SJCRH30 (cell line): Measurements from ENCODE around the gene GNG13. TPM values are rescaled to one million over a fixed set of nuclear protein-coding genes. Genes with fewer than 3 reads are reported as not detected.

ENCODE experiments used
- DNase-seq, 2 experiments: peaks; one replicate each; pipeline ENCODE4 v3.0.0-alpha.2; 2015 to 2020
- H3K27ac ChIP-seq: fragments of 250-450 bp; sonication (Bioruptor Pico); 2 replicates; pipeline ENCODE4 v1.5.1; 2020; ENCODE audit warnings: mild to moderate bottlenecking, moderate library complexity
- H3K27me3 ChIP-seq: fragments of 250-450 bp; sonication (Bioruptor Pico); 2 replicates; pipeline ENCODE4 v1.5.1; 2020; ENCODE audit warnings: mild to moderate bottlenecking, moderate library complexity
- H3K36me3 ChIP-seq: fragments of 250-450 bp; sonication (Bioruptor Pico); 2 replicates; pipeline ENCODE4 v1.5.1; 2020; ENCODE audit warnings: mild to moderate bottlenecking, moderate library complexity
- H3K4me1 ChIP-seq: fragments of 250-450 bp; sonication (Bioruptor Pico); 2 replicates; pipeline ENCODE4 v1.5.1; 2020; ENCODE audit warnings: mild to moderate bottlenecking, moderate library complexity
- H3K4me3 ChIP-seq: fragments of 250-450 bp; sonication (Bioruptor Pico); 2 replicates; pipeline ENCODE4 v1.5.1; 2020; ENCODE audit warnings: mild to moderate bottlenecking, moderate library complexity
- H3K9me3 ChIP-seq: fragments of 250-450 bp; sonication (Bioruptor Pico); replicated peaks from 2 replicates; pipeline ENCODE4 v1.5.1; 2020; ENCODE audit warnings: mild to moderate bottlenecking, moderate library complexity
- total RNA-seq: library from RNA; depleted of rRNA; stranded (reverse); fragments of >200 nt; shearing (Covaris generic); gene quantifications from 2 replicates; pipeline ENCODE4 v1.2.3, GENCODE V29; 2014

GNG13 gene
- total RNA-seq, 1 experiment from 2014 or later = not detected

DNA sequence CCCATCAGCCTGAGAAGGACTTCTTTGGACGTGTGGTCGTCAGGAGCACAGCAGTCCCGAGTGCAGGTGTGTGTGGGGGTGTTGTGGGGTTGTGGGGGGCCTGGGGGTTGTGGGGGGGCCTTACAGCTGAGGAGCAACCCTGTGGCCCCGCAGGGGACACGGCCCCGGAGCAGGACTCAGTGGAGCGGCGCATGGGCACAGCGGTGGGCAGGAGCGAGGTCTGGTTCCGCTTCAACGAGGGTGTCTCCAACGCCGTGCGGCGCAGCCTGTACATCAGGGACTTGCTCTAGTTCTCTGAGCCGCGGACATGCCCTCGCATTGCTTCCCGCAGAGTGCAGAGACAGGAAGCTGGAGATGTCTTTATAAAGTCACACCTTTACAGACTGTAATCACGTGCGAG, 2.8 kb downstream of the GNG13 start:
- no peak overlapping the region for H3K4me3 ChIP-seq
- H3K27ac ChIP-seq = no peak overlapping the region
- H3K36me3 ChIP-seq = peaks cover 43% of the 10 kb centered on the region
- H3K9me3 ChIP-seq = no peaks in the 10 kb centered on the region
- H3K27me3 ChIP-seq = no peaks in the 10 kb centered on the region
- no peak for DNase-seq
- peaks cover 12% of the 10 kb centered on the region for H3K4me1 ChIP-seq

DNA sequence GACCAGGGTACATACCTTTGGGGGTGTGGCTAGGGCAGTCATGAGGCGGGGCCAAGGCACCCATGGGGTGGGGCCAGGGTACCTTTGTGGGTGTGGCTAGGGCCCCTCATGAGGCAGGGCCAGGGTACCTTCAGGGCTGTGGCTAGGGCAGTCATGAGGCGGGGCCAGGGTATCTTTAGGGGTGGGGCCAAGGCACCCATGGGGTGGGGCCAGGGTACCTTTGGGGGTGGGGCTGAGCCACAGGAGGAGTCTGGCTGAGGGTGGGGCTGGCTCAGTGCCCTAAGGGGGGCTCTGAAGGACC, 3.5 kb downstream of the GNG13 start:
- Histone ChIP-seq H3K27ac (no peak overlapping the region), H3K27me3 (no peaks in the 10 kb centered on the region), H3K9me3 (no peaks in the 10 kb centered on the region), H3K36me3 (peaks cover 49% of the 10 kb centered on the region), H3K4me3 (no peak overlapping the region), H3K4me1 (peaks cover 6% of the 10 kb centered on the region)
- DNase-seq = peak; percentile 29 to 43

GRCh38 chr16:796296-797119, 4.0 kb downstream of the GNG13 start:
- DNase-seq = no peak
- H3K27ac ChIP-seq = no peak overlapping the region
- no peaks in the 10 kb centered on the region for H3K27me3 ChIP-seq
- no peak overlapping the region for H3K4me3 ChIP-seq
- no peaks in the 10 kb centered on the region for H3K9me3 ChIP-seq
- H3K36me3 ChIP-seq = peaks cover 55% of the 10 kb centered on the region
- H3K4me1 ChIP-seq = peaks cover 6% of the 10 kb centered on the region

DNA sequence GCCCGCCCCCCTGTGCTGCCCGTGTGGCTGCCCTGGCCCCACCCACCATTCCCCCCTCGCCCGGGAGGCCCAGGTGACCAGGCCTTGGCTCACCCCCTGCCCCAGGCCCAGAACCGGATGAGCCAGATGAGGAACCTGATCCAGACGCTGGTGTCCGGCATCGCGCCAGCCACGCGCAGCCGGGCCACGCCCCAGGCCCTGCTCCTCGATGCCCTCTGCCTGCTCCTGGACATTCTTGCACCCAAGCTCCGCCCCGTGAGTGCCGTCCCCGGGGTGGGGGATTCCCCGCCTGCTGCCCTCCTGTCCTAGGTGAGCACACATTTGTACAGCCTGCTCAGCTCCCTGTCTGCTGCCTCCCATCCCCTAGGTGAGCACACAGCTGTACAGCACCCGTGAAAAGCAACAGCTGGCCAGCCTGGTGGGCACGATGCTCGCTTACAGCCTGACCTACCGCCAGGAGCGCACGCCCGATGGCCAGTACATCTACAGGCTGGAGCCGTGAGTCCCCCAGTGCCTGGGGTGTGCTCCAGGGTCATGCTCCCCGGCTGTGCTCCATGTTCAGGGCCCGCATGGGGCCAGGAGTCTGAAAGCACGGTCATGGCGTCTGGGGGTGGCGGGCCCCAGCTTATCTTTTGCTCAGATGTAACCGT, 4.8 kb downstream of the GNG13 start:
- Histone ChIP-seq H3K4me3 (no peak overlapping the region), H3K4me1 (peaks cover under 1% of the 10 kb centered on the region; the same call in 1 of the 2 replicates), H3K9me3 (no peaks in the 10 kb centered on the region), H3K27ac (no peak overlapping the region), H3K36me3 (peaks cover 63% of the 10 kb centered on the region), H3K27me3 (no peaks in the 10 kb centered on the region)
- no peak for DNase-seq

DNA sequence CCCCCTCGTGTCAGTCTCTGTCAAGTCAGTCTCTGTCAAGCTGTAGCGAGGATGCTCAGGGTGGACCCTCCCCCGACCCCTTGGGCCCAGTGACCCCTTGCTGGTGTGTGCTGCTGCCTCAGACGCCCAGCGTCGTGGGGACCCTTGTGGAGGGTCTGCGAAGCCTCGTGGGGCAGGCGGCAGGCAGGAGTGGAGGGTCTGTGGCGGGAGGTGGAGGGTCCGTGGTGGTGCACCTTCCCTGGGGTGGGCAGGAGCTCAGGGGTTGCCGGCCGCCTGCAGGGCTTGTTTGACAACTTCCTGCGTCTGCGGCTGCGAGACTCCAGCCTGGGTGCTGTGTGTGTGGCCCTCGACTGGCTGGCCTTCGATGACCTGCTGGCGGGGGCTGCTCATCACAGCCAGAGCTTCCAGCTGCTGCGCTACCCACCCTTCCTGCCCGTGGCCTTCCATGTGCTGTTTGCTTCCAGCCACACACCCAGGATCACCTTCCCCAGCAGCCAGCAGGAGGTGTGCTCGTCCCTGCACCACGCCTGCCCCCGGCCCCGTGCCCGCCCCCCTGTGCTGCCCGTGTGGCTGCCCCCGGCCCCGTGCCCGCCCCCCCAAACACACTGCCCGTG, 5.6 kb downstream of the GNG13 start:
- H3K9me3 ChIP-seq = no peaks in the 10 kb centered on the region
- H3K4me1 ChIP-seq = no peaks in the 10 kb centered on the region; the same call in 1 of the 2 replicates
- H3K27ac ChIP-seq = no peak overlapping the region
- H3K27me3 ChIP-seq = no peaks in the 10 kb centered on the region
- no peak for DNase-seq
- no peak overlapping the region for H3K4me3 ChIP-seq
- peaks cover 70% of the 10 kb centered on the region for H3K36me3 ChIP-seq

DNA sequence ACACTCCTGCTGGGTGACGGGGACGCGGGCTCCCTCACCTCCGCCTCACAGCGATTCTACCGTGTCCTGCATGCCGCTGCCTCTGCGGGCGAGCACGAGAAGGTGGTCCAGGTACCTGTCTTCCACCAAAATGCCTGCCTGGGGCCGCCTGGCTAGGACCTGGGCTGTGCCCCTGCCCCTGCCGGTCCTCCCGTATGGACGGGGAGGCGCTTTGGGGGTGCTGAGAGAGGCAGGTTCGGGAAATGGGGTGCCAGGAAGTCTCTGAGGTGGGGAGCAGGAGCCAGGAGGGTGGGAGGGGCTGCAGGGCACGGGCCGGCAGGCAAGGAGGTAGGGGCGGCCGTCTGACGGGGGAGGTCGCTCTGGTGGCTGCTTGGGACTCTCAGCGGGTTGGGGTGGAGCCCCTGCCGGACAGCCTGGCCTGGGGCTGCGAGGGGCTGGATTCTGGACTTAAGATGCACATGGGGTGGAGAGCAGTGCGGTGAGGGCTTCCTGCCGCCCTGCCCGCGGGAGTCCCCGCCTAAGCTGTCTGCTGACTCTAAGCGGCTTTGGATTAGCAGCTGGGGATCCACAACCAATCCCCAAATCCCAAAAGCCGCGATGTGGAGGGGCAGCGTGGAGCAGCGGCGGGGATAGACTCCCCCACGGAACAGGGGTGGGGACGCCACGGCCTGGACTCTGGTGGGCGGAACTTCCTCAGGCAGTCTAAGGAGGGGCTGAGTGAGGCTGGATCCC, 6.3 kb downstream of the GNG13 start:
- no peak for DNase-seq
- Histone ChIP-seq H3K36me3 (peaks cover 75% of the 10 kb centered on the region), H3K27ac (no peak overlapping the region), H3K4me3 (no peak overlapping the region), H3K27me3 (no peaks in the 10 kb centered on the region), H3K4me1 (peaks cover 4% of the 10 kb centered on the region; the same call in 1 of the 2 replicates), H3K9me3 (no peaks in the 10 kb centered on the region)

DNA sequence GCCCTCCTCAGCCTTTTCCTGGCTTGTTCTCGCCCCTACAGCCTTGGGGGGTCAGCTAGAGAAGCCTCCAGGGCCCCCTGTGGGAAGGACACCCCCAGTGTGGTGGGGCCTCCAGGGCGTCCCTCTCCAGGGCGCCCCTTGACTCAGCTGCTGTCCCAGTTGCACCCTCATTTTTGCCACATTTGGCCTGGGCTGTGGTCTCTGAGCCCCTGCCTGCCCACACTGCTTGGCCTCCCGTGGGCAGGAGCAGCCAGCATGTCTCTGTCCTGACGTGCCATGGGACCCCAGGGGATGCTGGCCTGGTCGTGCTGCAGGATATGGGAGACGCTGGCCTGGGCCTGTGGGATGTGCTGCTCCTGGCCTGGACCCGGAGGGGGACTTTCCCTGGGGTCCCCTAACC, 7.1 kb downstream of the GNG13 start:
- no peaks in the 10 kb centered on the region for H3K27me3 ChIP-seq
- no peak overlapping the region for H3K4me3 ChIP-seq
- no peak overlapping the region for H3K27ac ChIP-seq
- H3K4me1 ChIP-seq = peaks cover 4% of the 10 kb centered on the region; the same call in 1 of the 2 replicates
- no peaks in the 10 kb centered on the region for H3K9me3 ChIP-seq
- H3K36me3 ChIP-seq = peaks cover 75% of the 10 kb centered on the region
- no peak for DNase-seq

DNA sequence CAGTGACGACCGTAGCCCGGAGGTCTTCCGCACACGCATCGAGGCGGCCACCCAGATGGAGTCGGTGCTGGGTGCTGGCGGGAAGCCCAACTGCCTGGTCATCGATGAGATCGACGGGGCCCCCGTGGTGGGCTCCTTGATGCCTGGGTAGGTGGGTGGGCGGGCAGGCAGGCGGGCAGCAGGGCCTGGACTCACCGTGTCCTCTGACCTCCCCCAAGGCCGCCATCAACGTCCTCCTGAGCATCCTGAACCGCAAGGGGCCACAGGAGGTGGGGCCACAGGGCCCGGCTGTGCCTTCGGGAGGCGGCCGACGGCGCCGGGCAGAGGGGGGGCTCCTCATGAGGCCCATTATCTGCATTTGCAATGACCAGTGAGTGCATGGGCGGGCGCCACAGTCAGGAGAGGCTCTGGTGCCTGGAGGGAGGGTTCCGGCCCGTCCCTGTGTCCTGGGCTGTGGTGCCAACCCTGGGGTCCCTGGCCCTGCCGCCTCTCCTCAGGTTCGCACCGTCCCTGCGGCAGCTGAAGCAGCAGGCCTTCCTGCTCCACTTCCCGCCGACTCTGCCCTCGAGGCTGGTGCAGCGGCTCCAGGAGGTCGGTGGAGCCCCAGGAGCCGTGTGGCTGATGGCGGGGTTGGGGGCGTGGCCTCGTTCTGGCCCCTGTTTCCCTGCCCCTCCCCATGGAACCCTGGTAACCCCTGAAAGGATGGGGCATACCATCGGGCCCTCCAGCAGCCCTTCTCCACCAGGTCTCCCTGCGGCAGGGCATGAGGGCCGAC, 8.1 kb downstream of the GNG13 start:
- no peaks in the 10 kb centered on the region for H3K27me3 ChIP-seq
- H3K27ac ChIP-seq = no peak overlapping the region
- peaks cover 71% of the 10 kb centered on the region for H3K36me3 ChIP-seq
- no peaks in the 10 kb centered on the region for H3K9me3 ChIP-seq
- no peak overlapping the region for H3K4me3 ChIP-seq
- H3K4me1 ChIP-seq = peaks cover 4% of the 10 kb centered on the region; the same call in 1 of the 2 replicates
- DNase-seq = no peak

DNA sequence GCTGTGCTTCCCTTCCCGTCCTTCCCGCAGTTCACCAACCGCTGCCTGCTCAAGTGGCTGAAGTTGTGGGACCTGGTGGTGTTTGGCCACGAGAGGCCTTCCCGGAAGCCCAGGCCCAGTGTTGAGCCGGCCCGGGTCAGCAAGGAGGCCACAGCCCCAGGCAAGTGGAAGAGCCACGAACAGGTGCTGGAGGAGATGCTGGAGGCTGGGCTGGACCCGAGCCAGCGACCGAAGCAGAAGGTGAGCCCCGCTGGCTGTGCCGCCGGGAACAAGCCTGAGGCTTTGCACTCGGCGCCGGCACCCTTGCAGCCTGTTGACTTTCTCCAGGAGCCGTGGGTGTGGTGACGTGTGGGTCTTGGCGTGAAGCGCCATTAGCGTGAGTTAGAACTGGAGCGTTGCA, 9.4 kb downstream of the GNG13 start:
- DNase-seq = no peak
- peaks cover 4% of the 10 kb centered on the region; the same call in 1 of the 2 replicates for H3K4me1 ChIP-seq
- no peak overlapping the region for H3K27ac ChIP-seq
- no peaks in the 10 kb centered on the region for H3K9me3 ChIP-seq
- H3K4me3 ChIP-seq = no peak overlapping the region
- H3K36me3 ChIP-seq = peaks cover 58% of the 10 kb centered on the region
- no peaks in the 10 kb centered on the region for H3K27me3 ChIP-seq

DNA sequence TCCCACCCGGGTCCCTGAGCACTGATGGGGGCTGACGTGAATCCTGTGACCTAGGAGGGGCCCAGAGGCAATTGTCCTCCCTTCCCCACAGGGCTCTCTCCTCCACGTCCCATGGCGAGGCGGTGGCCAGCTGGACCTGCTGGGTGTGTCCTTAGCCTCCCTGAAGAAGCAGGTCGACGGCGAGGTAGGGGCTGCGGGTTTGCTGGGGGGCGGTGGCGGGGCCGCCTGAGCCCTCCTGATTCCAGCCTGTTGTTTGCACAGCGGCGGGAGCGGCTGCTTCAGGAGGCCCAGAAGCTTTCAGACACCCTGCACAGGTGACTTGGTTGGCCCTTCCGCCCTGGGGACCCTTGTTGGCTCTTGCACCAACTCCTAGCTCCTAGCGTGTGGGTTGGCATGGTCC, 10.4 kb downstream of the GNG13 start:
- Histone ChIP-seq H3K4me1 (peaks cover 4% of the 10 kb centered on the region; the same call in 1 of the 2 replicates), H3K27me3 (no peaks in the 10 kb centered on the region), H3K36me3 (peaks cover 52% of the 10 kb centered on the region), H3K4me3 (no peak overlapping the region), H3K27ac (no peak overlapping the region), H3K9me3 (no peaks in the 10 kb centered on the region)
- DNase-seq = no peak

DNA sequence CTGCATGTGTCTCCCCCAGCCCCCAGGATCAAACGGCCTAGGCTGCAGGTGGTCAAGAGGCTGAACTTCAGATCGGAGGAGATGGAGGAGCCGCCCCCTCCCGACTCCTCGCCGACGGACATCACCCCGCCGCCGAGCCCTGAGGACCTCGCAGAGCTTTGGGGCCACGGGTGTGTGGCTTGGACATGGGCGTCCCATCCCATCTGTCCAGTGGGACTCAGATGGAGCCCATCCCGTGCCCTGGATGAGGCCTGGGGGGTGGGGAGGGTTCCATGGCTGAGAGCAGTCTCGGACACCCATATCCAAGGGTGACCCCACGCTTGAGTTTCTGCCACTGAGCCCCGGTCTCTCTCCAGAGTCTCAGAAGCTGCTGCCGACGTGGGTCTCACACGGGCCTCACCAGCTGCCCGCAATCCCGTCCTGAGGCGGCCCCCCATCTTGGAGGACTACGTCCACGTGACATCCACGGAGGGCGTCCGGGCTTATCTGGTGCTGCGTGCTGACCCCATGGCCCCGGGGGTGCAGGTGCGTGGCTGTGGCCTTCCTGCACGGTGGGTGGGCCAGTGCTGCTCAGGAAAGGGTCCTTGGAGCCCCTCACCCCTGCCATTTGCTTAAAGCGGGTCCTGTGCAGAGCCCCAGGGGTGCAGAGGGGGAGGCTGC, 11.2 kb downstream of the GNG13 start:
- Histone ChIP-seq H3K4me1 (peaks cover 4% of the 10 kb centered on the region; the same call in 1 of the 2 replicates), H3K27me3 (no peaks in the 10 kb centered on the region), H3K4me3 (peak overlapping the region; percentile 99), H3K9me3 (no peaks in the 10 kb centered on the region), H3K27ac (peak overlapping the region; percentile 78; the same call in 1 of the 2 replicates), H3K36me3 (peaks cover 46% of the 10 kb centered on the region)
- no peak for DNase-seq

DNA sequence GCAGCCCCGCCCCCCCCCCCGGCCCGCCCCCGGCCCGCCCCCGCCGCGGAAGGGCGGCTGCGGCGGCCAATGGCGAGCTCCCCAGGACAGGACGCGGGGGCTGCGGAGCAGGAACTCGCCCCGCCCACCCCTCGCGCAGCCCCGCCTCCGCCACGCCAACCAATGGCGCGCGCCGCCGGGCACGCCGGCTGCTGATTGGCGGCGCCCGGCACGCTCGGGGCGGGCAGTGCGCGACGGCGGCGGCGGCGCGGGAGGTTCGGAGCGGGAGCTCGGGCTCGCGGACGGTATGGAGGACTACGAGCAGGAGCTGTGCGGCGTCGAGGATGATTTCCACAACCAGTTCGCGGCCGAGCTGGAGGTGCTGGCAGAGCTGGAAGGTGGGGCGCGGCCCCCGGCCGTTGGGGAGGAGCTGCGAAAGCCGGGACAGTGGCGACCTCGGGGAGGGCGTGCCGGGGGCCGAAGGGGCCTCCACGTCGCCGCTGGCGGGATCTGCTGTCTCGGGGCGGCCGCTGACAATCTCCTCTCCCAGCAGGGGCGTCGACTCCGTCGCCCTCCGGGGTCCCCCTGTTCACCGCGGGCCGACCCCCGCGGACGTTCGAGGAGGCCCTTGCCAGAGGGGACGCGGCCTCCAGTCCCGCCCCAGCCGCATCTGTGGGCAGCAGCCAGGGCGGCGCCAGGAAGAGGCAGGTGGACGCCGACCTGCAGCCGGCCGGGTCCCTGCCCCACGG, 12.0 kb downstream of the GNG13 start, which contains the start of gene CHTF18:
Gene CHTF18 (plus strand): TSS at position 222 of the 728 bp plus-strand sequence. CDS start 65 bp downstream, at position 287.
- peaks cover 40% of the 10 kb centered on the region for H3K36me3 ChIP-seq

GRCh38 chr16:787978-788398, 12.5 kb downstream of the GNG13 start, which contains the start of gene RPUSD1:
Gene RPUSD1 (minus strand): TSS chr16:788381. CDS start chr16:787737, 644 bp downstream.
- DNase-seq = no peak
- H3K27ac ChIP-seq = peak within 1 kb of the TSS; percentile 78
- H3K36me3 ChIP-seq = peaks cover 34% of the 10 kb centered on the region
- H3K27me3 ChIP-seq = no peaks in the 10 kb centered on the region
- H3K4me1 ChIP-seq = peaks cover 11% of the 10 kb centered on the region; the same call in 1 of the 2 replicates
- H3K4me3 ChIP-seq = peak within 1 kb of the TSS; percentile 99
- no peaks in the 10 kb centered on the region for H3K9me3 ChIP-seq

More for the DNA sequence above, 12.0 kb downstream of the GNG13 start, which contains the start of gene CHTF18:
- Histone ChIP-seq H3K27ac (peak within 1 kb of the TSS; percentile 78), H3K4me1 (peaks cover 10% of the 10 kb centered on the region; the same call in 1 of the 2 replicates), H3K9me3 (no peaks in the 10 kb centered on the region), H3K27me3 (no peaks in the 10 kb centered on the region), H3K4me3 (peak within 1 kb of the TSS; percentile 99)
- DNase-seq = peak; percentile 87 to 92
